HCT116 (cell line): ENCODE measurements around the gene HS6ST1. TPM values are rescaled to one million over a fixed set of nuclear protein-coding genes. Genes with fewer than 3 reads are reported as not detected.

Source experiments
- ATAC-seq: fragments of 200-7000 bp; cut with Tn5 transposase; 2 replicates; pipeline ENCODE4 v1.9.1; 2020; ENCODE audit warnings: mild to moderate bottlenecking, moderate library complexity
- BruUV-seq: library from RNA; stranded (reverse); fragments of 400-500 nt; replicated peaks from 2 replicates; lab custom pipeline; 2021; lab: Mats Ljungman, UMichigan
- CTCF ChIA-PET: fragments of 300-600 bp; sonication (Branson Sonifier 250); formaldehyde crosslinking; loops from one replicate; lab custom pipeline; 2021; ENCODE audit warnings: antibody characterized with exemption; lab: Charles Lee
- POLR2A ChIA-PET: fragments of 300-600, 350-600 bp; sonication (Branson Sonifier 250); formaldehyde crosslinking; loops from one replicate; lab custom pipeline; 2021; ENCODE audit warnings: antibody characterized with exemption; lab: Charles Lee
- RAD21 ChIA-PET, 2 experiments: fragments of 300-600 bp; sonication (Branson Sonifier 250); formaldehyde crosslinking; loops; one replicate each; lab custom pipeline; 2023; ENCODE audit warnings: low total read pairs in 2 of 2; ENCODE audit not compliant: uncharacterized antibody in 2 of 2, unreplicated experiment in 2 of 2, low non-redundant PET in 1 of 2; lab: Charles Lee
- DNase-seq: peaks from one replicate; pipeline ENCODE4 v3.0.0-alpha.2; 2010; ENCODE audit warnings: low read depth, low spot score
- H2AFZ ChIP-seq: fragments of 200-600 bp; shearing (Covaris generic), sonication (generic); 2 replicates; pipeline ENCODE4 v1.6.1; 2017; ENCODE audit warnings: low read depth, mixed run types, mixed read lengths, antibody characterized with exemption, low read length; ENCODE audit not compliant: poor library complexity, severe bottlenecking
- H3K27ac ChIP-seq: 2 replicates; pipeline ENCODE4 v1.5.1; 2012; ENCODE audit warnings: low read depth, low read length
- H3K27me3 ChIP-seq: fragments of 200-600 bp; sonication (generic); 2 replicates; pipeline ENCODE4 v1.6.1; 2016; ENCODE audit warnings: mixed run types, low read length, mixed read lengths; ENCODE audit not compliant: insufficient read depth
- H3K36me3 ChIP-seq, 2 experiments: fragments of 200-500 bp in 1 of 2; fragments of 200-600 bp in 1 of 2; sonication (Bioruptor generic) in 1 of 2; sonication (generic) in 1 of 2; 2 replicates each; pipeline versions ENCODE4 v1.5.1 to v1.6.1; 2014 to 2016; ENCODE audit warnings: low read length in 2 of 2, inconsistent platforms in 1 of 2, mixed read lengths in 1 of 2, mixed run types in 1 of 2; ENCODE audit not compliant: insufficient read depth in 2 of 2, control insufficient read depth in 1 of 2
- H3K4me1 ChIP-seq, 2 experiments: fragments of 200-600 bp in 1 of 2; sonication (generic) in 1 of 2; 2 replicates each; pipeline versions ENCODE4 v1.5.1 to v1.6.1; 2012 to 2017; ENCODE audit warnings: low read length in 2 of 2, inconsistent platforms in 1 of 2, mild to moderate bottlenecking in 1 of 2, mixed read lengths in 1 of 2, mixed run types in 1 of 2, moderate library complexity in 1 of 2; ENCODE audit not compliant: insufficient read depth in 2 of 2, control insufficient read depth in 1 of 2
- H3K4me2 ChIP-seq: fragments of 200-600 bp; sonication (generic); 2 replicates; pipeline ENCODE4 v1.6.1; 2017; ENCODE audit warnings: mixed run types, low read length, mixed read lengths
- H3K4me3 ChIP-seq, 2 experiments: fragments of 200-600 bp in 1 of 2; sonication (generic) in 1 of 2; replicated peaks in 1 of 2; 2 replicates each; pipeline ENCODE4 v1.5.1; 2011 to 2016; ENCODE audit warnings: low read length in 2 of 2, control low read depth in 1 of 2, low read depth in 1 of 2, mild to moderate bottlenecking in 1 of 2, mixed read lengths in 1 of 2, mixed run types in 1 of 2
- H3K79me2 ChIP-seq: fragments of 200-600 bp; sonication (generic); 2 replicates; pipeline ENCODE4 v1.6.1; 2017; ENCODE audit warnings: mild to moderate bottlenecking, mixed run types, low read length, moderate library complexity, mixed read lengths; ENCODE audit not compliant: insufficient read depth
- H3K9ac ChIP-seq: fragments of 200-600 bp; sonication (generic); 2 replicates; pipeline ENCODE4 v1.6.1; 2016; ENCODE audit warnings: low read length, mixed read lengths
- H3K9me2 ChIP-seq: fragments of 200-600 bp; sonication (generic), shearing (Covaris generic); 2 replicates; pipeline ENCODE4 v1.6.1; 2017; ENCODE audit warnings: mixed run types, mild to moderate bottlenecking, moderate library complexity; ENCODE audit not compliant: insufficient read depth
- H3K9me3 ChIP-seq, 2 experiments: fragments of 200-500 bp in 1 of 2; fragments of 200-600 bp in 1 of 2; sonication (Bioruptor generic) in 1 of 2; sonication (generic) in 1 of 2; 2 replicates each; pipeline ENCODE4 v1.6.1; 2014 to 2017; ENCODE audit warnings: low read length in 2 of 2, mixed read lengths in 2 of 2, inconsistent platforms in 1 of 2, low read depth in 1 of 2, mild to moderate bottlenecking in 1 of 2, mixed run types in 1 of 2, moderate library complexity in 1 of 2; ENCODE audit not compliant: control insufficient read depth in 1 of 2, insufficient read depth in 1 of 2
- H4K20me1 ChIP-seq: fragments of 200-600 bp; sonication (generic), shearing (Covaris generic); 2 replicates; pipeline ENCODE4 v1.6.1; 2017; ENCODE audit warnings: mixed run types, mild to moderate bottlenecking, moderate library complexity; ENCODE audit not compliant: insufficient read depth
- EZH2 ChIP-seq: fragments of 200-600 bp; sonication (generic); IDR thresholded peaks from 2 replicates; pipeline ENCODE4 v1.6.1; 2017; ENCODE audit warnings: antibody characterized with exemption, mixed run types
- EZH2phosphoT487 ChIP-seq: fragments of 200-600 bp; IDR thresholded peaks from 2 replicates; pipeline ENCODE4 v1.6.1; 2018; ENCODE audit warnings: antibody characterized with exemption, borderline replicate concordance
- FOSL1 ChIP-seq: IDR thresholded peaks from 2 replicates; pipeline ENCODE4 v1.6.1; 2012; ENCODE audit warnings: low read depth
- MAX ChIP-seq: IDR thresholded peaks from 2 replicates; pipeline ENCODE4 v1.6.1; 2012
- POLR2A ChIP-seq: IDR thresholded peaks from 2 replicates; pipeline ENCODE4 v1.7.0; 2011; ENCODE audit warnings: borderline replicate concordance; ENCODE audit not compliant: insufficient read depth, insufficient read length; ENCODE audit errors: extremely low read depth
- SIN3A ChIP-seq: IDR thresholded peaks from 2 replicates; pipeline ENCODE4 v1.6.1; 2012; ENCODE audit warnings: low read depth
- SP1 ChIP-seq: IDR thresholded peaks from 2 replicates; pipeline ENCODE4 v1.6.1; 2012; ENCODE audit warnings: low read depth
- SRF ChIP-seq: IDR thresholded peaks from 2 replicates; pipeline ENCODE4 v1.6.1; 2012; ENCODE audit warnings: low read depth
- TCF7L2 ChIP-seq: IDR thresholded peaks from 2 replicates; pipeline ENCODE4 v1.7.0; 2011; ENCODE audit warnings: borderline replicate concordance, inconsistent platforms; ENCODE audit not compliant: insufficient read depth, insufficient read length; ENCODE audit errors: extremely low read depth
- intact Hi-C: fragments of 100-400 bp; cut with micrococcal nuclease; formaldehyde crosslinking; loops from 2 replicates; pipeline ENCODE4 v1.10.0; 2022
- total RNA-seq: library from RNA; stranded (reverse); gene quantifications from one replicate; pipeline ENCODE4 v1.2.1, GENCODE V29; 2021; ENCODE audit not compliant: unreplicated experiment
- TF ChIP-seq, protein P1 (sequence below): IDR thresholded peaks from 2 replicates; pipeline ENCODE4 v1.6.1; 2012

HS6ST1 gene
- total RNA-seq, 1 experiment from 2014 or later: 35.0 TPM

DNA sequence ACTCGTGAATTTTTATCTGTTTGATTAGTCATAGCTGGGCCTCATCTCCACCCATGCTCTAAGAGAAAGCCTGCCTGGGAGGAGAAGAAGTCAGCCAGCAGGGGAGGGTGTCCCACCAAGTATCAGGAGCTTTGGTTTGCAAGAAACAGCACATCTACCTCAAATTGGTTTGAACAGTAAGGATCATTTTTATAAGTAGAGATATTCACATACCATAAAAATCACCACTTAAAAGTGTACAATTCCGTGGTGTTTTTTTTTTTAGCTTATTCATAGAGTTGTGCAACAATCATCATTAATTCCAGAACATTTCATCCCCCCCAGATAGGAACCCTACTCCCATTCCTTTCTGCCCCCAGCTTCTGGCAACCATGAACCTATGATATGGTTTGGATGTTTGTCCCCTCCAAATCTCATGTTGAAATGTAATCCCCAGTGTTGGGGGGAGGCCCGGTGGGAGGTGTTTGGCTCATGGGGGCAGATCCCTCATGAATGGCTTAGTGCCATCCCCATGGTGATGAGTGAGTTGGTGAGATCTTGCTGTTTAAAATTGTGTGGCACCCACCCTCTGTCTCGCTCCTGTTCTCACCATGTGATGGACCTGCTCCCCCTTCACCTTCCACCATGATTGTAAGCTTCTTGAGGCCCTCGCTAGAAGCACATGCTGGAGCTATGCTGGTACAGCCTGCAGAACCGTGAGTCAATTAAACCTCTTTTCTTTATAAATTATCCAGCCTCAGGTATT, 36.2 kb upstream of the HS6ST1 start:
- H3K79me2 ChIP-seq: no peaks in the 10 kb centered on the region
- 0 out of 4 replicates have a peak, but pooled peaks cover 0 to 3% of the 10 kb centered on the region in 2 experiments for H3K9me3 ChIP-seq
- ChIA-PET POLR2A (no interaction called here), CTCF (no interaction called here), RAD21 (interaction anchor here in 1 of 2 experiments (0.6 kb wide), 1 partner anchor 46 kb away, joined by 3 read pairs; no protein-coding TSS in a partner anchor)
- no peak overlapping the region for H3K27ac ChIP-seq
- no TSS peak for BruUV-seq
- intact Hi-C loops: no loop called here
- no peak overlapping the region for H3K4me2 ChIP-seq
- H3K4me3 ChIP-seq: no peak overlapping the region
- H3K27me3 ChIP-seq: no peaks in the 10 kb centered on the region
- no peaks in the 10 kb centered on the region for H4K20me1 ChIP-seq
- no peaks in the 10 kb centered on the region for H3K4me1 ChIP-seq
- DNase-seq: no peak
- TF ChIP-seq FOSL1: no peak
- no peak for TF ChIP-seq POLR2A
- TF ChIP-seq EZH2: no peak
- no peak for TF ChIP-seq TCF7L2
- TF ChIP-seq SIN3A: no peak
- TF ChIP-seq SRF: no peak
- TF ChIP-seq SP1: no peak
- TF ChIP-seq, all 23 proteins: peak for 0
- Histone ChIP-seq H2AFZ (no peak overlapping the region), H3K9me2 (no peaks in the 10 kb centered on the region), H3K36me3 (no peaks in the 10 kb centered on the region), H3K9ac (no peak overlapping the region)
- ATAC-seq: no peak

DNA sequence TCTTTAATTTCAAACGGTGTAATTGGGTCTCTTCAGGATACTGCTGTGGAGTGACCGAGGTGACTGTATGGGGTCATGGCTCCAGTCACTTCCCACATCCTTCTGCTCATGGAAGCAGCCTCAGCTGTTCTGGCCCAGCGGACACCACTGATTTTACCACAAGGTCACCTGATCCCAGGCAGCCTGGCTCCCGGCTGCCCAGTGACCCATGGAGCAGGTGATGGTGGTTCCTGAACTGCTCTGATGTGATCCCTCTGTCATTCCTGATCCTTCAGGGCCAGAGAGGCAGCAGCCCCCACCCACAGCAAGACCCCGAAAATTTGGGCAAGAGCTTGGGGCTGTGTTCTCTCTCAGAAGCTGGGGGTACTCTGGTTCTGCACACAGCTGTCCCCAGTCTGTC, 35.5 kb upstream of the HS6ST1 start:
- TF ChIP-seq MAX: no peak
- TF ChIP-seq, protein P1, sequence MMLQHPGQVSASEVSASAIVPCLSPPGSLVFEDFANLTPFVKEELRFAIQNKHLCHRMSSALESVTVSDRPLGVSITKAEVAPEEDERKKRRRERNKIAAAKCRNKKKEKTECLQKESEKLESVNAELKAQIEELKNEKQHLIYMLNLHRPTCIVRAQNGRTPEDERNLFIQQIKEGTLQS: no peak
- TF ChIP-seq POLR2A: no peak
- TF ChIP-seq EZH2phosphoT487: no peak
- TF ChIP-seq EZH2: no peak
- Histone ChIP-seq H3K9ac (no peak overlapping the region), H3K4me2 (no peak overlapping the region), H3K27me3 (no peaks in the 10 kb centered on the region), H4K20me1 (no peaks in the 10 kb centered on the region), H3K9me2 (no peaks in the 10 kb centered on the region), H3K9me3 (0 out of 4 replicates have a peak, but pooled peaks cover 0 to 3% of the 10 kb centered on the region in 2 experiments), H2AFZ (no peak overlapping the region), H3K4me1 (no peaks in the 10 kb centered on the region), H3K36me3 (no peaks in the 10 kb centered on the region), H3K4me3 (no peak overlapping the region), H3K27ac (no peak overlapping the region), H3K79me2 (no peaks in the 10 kb centered on the region)
- RAD21 ChIA-PET: no interaction called here
- POLR2A ChIA-PET: no interaction called here
- ATAC-seq (no peak), DNase-seq (no peak)
- BruUV-seq: no TSS peak
- intact Hi-C loops: no loop called here
- CTCF ChIA-PET: no interaction called here
